ENCODE results near the gene KRTAP5-2. TPM values are rescaled to one million over a fixed set of nuclear protein-coding genes. Genes with fewer than 3 reads are reported as not detected.

Gene KRTAP5-2
- total and polyA plus RNA-seq, 9 of the 15 experiments (the other 6 are each of a cell fraction or from before 2014, with no cell fraction given): not detected

DNA sequence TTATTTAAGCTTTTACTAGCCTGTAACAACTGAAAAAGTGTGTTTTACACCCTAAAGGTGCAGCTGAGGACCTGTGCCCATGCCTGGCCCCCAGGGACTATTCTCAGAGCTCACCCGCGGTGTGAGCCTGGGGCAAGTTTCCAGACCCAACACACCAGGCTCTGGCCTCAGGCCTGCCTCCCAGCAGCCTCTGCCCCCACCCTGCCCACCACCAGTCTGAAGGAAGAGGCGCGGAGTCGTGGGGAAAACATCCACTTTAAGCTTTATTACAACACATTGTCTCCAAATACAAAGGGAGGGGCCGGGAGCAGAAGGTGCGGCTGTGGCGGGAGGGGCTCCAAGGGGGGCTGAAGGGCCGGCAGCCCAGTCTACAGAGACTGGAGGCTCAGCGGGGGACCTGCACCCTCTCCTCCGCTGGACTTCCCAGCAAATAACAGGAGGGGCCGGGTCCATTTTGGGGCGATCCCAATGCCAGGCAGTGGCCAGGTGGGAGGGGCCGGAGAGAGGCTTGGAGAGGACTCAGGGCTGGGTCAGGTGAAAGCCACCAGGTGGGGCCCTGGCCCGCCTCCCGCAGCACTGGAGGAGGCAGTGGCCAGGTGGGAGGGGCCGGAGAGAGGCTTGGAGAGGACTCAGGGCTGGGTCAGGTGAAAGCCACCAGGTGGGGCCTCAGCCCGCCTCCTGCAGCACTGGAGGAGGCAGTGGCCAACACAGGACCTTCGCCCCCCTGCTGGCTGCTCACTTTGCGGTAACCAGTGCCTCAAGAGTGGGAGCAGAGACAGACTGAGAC lies 44.1 kb downstream of the KRTAP5-2 start:
- ChIA-PET POLR2A (no interaction called here), CTCF (ENCODE audit: low intra/inter-chr PET ratio) (interaction anchor here (0.6 to 1.1 kb wide), 5 partner anchors 18 to 138 kb away, joined by 3 to 5 read pairs (median 4); no protein-coding TSS in a partner anchor)
- no peaks in the 10 kb centered on the region for H3K79me2 ChIP-seq (ENCODE audit: control insufficient read depth, insufficient read depth, low read length)
- no TSS peak for BruUV-seq (replicated peaks)
- H4K20me1 ChIP-seq (replicated peaks; ENCODE audit: control insufficient read depth, insufficient read depth, low read length): 0 out of 2 replicates have a peak, but pooled peaks cover 7% of the 10 kb centered on the region
- H3K9me1 ChIP-seq (ENCODE audit: control insufficient read depth, insufficient read depth, low read length): no peaks in the 10 kb centered on the region
- no peak overlapping the region for H3K4me3 ChIP-seq
- peaks cover 0 to 2% of the 10 kb centered on the region in 2 experiments; a peak in 1 of 5 replicates for H3K27me3 ChIP-seq (ENCODE audit: control insufficient read depth in 2 of 2, insufficient read depth in 2 of 2, low read length in 2 of 2)
- DNase-seq (ENCODE audit: extremely low read depth in 1 of 4, low spot score in 3 of 4): no peak
- H3K36me3 ChIP-seq (ENCODE audit: control insufficient read depth, insufficient read depth, low read length): no peaks in the 10 kb centered on the region
- H3K4me2 ChIP-seq (ENCODE audit: insufficient read depth, low read length): no peak overlapping the region
- 18% methylated on average over 14 of the region's 20 CpGs for WGBS (ENCODE audit: insufficient coverage, low coverage, missing lambda C conversion rate)
- intact Hi-C loops (cut with micrococcal nuclease): no loop called here
- H3K9ac ChIP-seq (ENCODE audit: insufficient read depth in 1 of 2, low read depth in 2 of 2, low read length in 2 of 2): no peak overlapping the region
- H2AFZ ChIP-seq (ENCODE audit: low read depth, low read length): no peak overlapping the region
- no peak overlapping the region for H3K27ac ChIP-seq (ENCODE audit: extremely low read depth, low read depth, low read length)
- in situ Hi-C loops (cut with MboI): no loop called here
- peaks cover 0 to 31% of the 10 kb centered on the region in 2 experiments; a peak in 2 of 5 replicates for H3K4me1 ChIP-seq (replicated peaks in 1 of 2; ENCODE audit: control insufficient read depth in 2 of 2, insufficient read depth in 2 of 2, low read length in 2 of 2)
- ATAC-seq: peak; percentile 74
- no peak for FAIRE-seq
- H3K9me3 ChIP-seq (replicated peaks; ENCODE audit: control insufficient read depth, insufficient read depth, low read depth, low read length): no peaks in the 10 kb centered on the region
- TF ChIP-seq, protein P1, sequence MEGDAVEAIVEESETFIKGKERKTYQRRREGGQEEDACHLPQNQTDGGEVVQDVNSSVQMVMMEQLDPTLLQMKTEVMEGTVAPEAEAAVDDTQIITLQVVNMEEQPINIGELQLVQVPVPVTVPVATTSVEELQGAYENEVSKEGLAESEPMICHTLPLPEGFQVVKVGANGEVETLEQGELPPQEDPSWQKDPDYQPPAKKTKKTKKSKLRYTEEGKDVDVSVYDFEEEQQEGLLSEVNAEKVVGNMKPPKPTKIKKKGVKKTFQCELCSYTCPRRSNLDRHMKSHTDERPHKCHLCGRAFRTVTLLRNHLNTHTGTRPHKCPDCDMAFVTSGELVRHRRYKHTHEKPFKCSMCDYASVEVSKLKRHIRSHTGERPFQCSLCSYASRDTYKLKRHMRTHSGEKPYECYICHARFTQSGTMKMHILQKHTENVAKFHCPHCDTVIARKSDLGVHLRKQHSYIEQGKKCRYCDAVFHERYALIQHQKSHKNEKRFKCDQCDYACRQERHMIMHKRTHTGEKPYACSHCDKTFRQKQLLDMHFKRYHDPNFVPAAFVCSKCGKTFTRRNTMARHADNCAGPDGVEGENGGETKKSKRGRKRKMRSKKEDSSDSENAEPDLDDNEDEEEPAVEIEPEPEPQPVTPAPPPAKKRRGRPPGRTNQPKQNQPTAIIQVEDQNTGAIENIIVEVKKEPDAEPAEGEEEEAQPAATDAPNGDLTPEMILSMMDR (IDR thresholded peaks at IDR 0.05 in 2 of 3, conservative IDR thresholded peaks at IDR 0.05 in 1 of 3; ENCODE audit: insufficient read depth in 2 of 3, low read depth in 1 of 3, low read length in 3 of 3): peak in 1 of 3 experiments; percentile 53; a peak in 2 of 6 replicates
- no peak for TF ChIP-seq ESRRA (IDR thresholded peaks at IDR 0.05; ENCODE audit: borderline replicate concordance, low read depth)

Data from K562 (cell line).